Muscle of leg (tissue), 11 donors: ENCODE data around the gene BID. TPM values are rescaled to one million over a fixed set of nuclear protein-coding genes. Genes with fewer than 3 reads are reported as not detected.
"Not testable (repeated sequence)": the region's sequence is repeated elsewhere in the genome, so short reads cannot be mapped to it uniquely, and the experiment has no call there.

Experiments
- DNase-seq: peaks from one replicate; pipeline ENCODE4 v3.0.0; 2013
- H3K27ac ChIP-seq: one replicate; pipeline ENCODE4 v1.5.1; 2013; ENCODE audit warnings: mild to moderate bottlenecking, low read length, control low read depth
- H3K27me3 ChIP-seq: one replicate; pipeline ENCODE4 v1.6.1; 2013; ENCODE audit warnings: low read length; ENCODE audit not compliant: control insufficient read depth, insufficient read depth
- H3K36me3 ChIP-seq: one replicate; pipeline ENCODE4 v1.6.1; 2013; ENCODE audit warnings: low read length; ENCODE audit not compliant: control insufficient read depth, insufficient read depth
- H3K4me1 ChIP-seq: one replicate; pipeline ENCODE4 v1.6.1; 2013; ENCODE audit warnings: low read length; ENCODE audit not compliant: control insufficient read depth, insufficient read depth
- H3K4me3 ChIP-seq: one replicate; pipeline ENCODE4 v1.5.1; 2013; ENCODE audit warnings: low read length, control low read depth
- H3K9me3 ChIP-seq: replicated peaks from 2 replicates; pipeline ENCODE4 v1.6.1; 2013; ENCODE audit warnings: low read depth, low read length; ENCODE audit not compliant: control insufficient read depth
- WGBS: methylation state at CpG from one replicate; pipeline ENCODE4 v1.1.5; 2013; ENCODE audit warnings: missing lambda C conversion rate; ENCODE audit not compliant: insufficient coverage; 5-methylcytosine and 5-hydroxymethylcytosine counted together
- polyA plus RNA-seq, 8 donors: library from polyadenylated mRNA; unstranded; fragments of 120-200 nt; gene quantifications; one replicate each; pipeline versions ENCODE4 v1.2.1 to v1.2.3, GENCODE V29; 2013; ENCODE audit warnings: inconsistent platforms in 1 of 8, low replicate concordance in 1 of 8; ENCODE audit not compliant: insufficient read length in 8 of 8, insufficient read depth in 1 of 8
- total RNA-seq: library from RNA; stranded (reverse); fragments of 120-200 nt; gene quantifications from one replicate; pipeline ENCODE4 v1.2.4, GENCODE V29; 2013

BID gene
- total and polyA plus RNA-seq, 9 donors = 16.0 to 20.5 (median 18.0) TPM

- 100% methylated on average over 2 of the region's 2 CpGs for WGBS
- Histone ChIP-seq H3K9me3 (no peaks in the 10 kb centered on the region), H3K27ac (no peak overlapping the region), H3K4me1 (no peaks in the 10 kb centered on the region), H3K36me3 (peaks cover 17% of the 10 kb centered on the region), H3K27me3 (no peaks in the 10 kb centered on the region), H3K4me3 (no peak overlapping the region)
- no peak for DNase-seq
Observed at GRCh38 chr22:17703811-17704210, 70.5 kb downstream of the BID start.

- no CpG with 5 or more reads among the region's 3 CpGs for WGBS
- no peaks in the 10 kb centered on the region for H3K27me3 ChIP-seq
- H3K9me3 ChIP-seq = no peaks in the 10 kb centered on the region
- H3K4me1 ChIP-seq = no peaks in the 10 kb centered on the region
- H3K36me3 ChIP-seq = peaks cover 13% of the 10 kb centered on the region
- H3K27ac ChIP-seq = no peak overlapping the region
- H3K4me3 ChIP-seq = no peak overlapping the region
- DNase-seq = peak; percentile 8
Observed at GRCh38 chr22:17700778-17701177, 73.5 kb downstream of the BID start.

GRCh38 chr22:17699696-17700340 is 74.5 kb downstream of the BID start:
- no peaks in the 10 kb centered on the region for H3K4me1 ChIP-seq
- no peak overlapping the region for H3K27ac ChIP-seq
- H3K4me3 ChIP-seq = no peak overlapping the region
- H3K36me3 ChIP-seq = peaks cover 10% of the 10 kb centered on the region
- H3K27me3 ChIP-seq = no peaks in the 10 kb centered on the region
- peak; percentile 8 for DNase-seq
- WGBS = 30% methylated on average over 2 of the region's 7 CpGs
- H3K9me3 ChIP-seq = no peaks in the 10 kb centered on the region

- Histone ChIP-seq H3K36me3 (peaks cover 10% of the 10 kb centered on the region), H3K27me3 (no peaks in the 10 kb centered on the region), H3K4me1 (no peaks in the 10 kb centered on the region), H3K9me3 (no peaks in the 10 kb centered on the region), H3K4me3 (no peak overlapping the region), H3K27ac (no peak overlapping the region)
- DNase-seq = no peak
Observed at GRCh38 chr22:17698948-17699347, 75.3 kb downstream of the BID start.

- DNase-seq, H3K9me3 ChIP-seq, H3K4me1 ChIP-seq, H3K36me3 ChIP-seq, H3K27ac ChIP-seq, H3K4me3 ChIP-seq, H3K27me3 ChIP-seq: not testable (repeated sequence)
- WGBS = no CpG with 5 or more reads among the region's 3 CpGs
Observed at GRCh38 chr22:17698276-17698675, 76.0 kb downstream of the BID start.

- not testable (repeated sequence) for DNase-seq, H3K27me3 ChIP-seq, H3K9me3 ChIP-seq, H3K4me3 ChIP-seq, H3K4me1 ChIP-seq, H3K36me3 ChIP-seq, H3K27ac ChIP-seq
- 98% methylated on average over 6 of the region's 10 CpGs for WGBS
Observed at GRCh38 chr22:17697196-17697595, 77.1 kb downstream of the BID start.

GRCh38 chr22:17695986-17696385 is 78.3 kb downstream of the BID start:
- Histone ChIP-seq H3K9me3 (no peaks in the 10 kb centered on the region), H3K4me1 (no peaks in the 10 kb centered on the region), H3K27me3 (no peaks in the 10 kb centered on the region), H3K27ac (no peak overlapping the region), H3K4me3 (no peak overlapping the region), H3K36me3 (peaks cover 8% of the 10 kb centered on the region)
- WGBS = no CpG with 5 or more reads among the region's 5 CpGs
- no peak for DNase-seq

- Histone ChIP-seq H3K4me3 (no peak overlapping the region), H3K36me3 (peaks cover 8% of the 10 kb centered on the region), H3K27ac (no peak overlapping the region), H3K4me1 (no peaks in the 10 kb centered on the region), H3K27me3 (no peaks in the 10 kb centered on the region), H3K9me3 (no peaks in the 10 kb centered on the region)
- no CpG with 5 or more reads among the region's 6 CpGs for WGBS
- DNase-seq = no peak
Observed at GRCh38 chr22:17694752-17695151, 79.5 kb downstream of the BID start.

GRCh38 chr22:17694193-17694592 is 80.1 kb downstream of the BID start:
- WGBS = no CpG with 5 or more reads among the region's 2 CpGs
- Histone ChIP-seq H3K27me3 (no peaks in the 10 kb centered on the region), H3K4me3 (no peak overlapping the region), H3K36me3 (peaks cover 11% of the 10 kb centered on the region), H3K4me1 (no peaks in the 10 kb centered on the region), H3K27ac (no peak overlapping the region), H3K9me3 (no peaks in the 10 kb centered on the region)
- no peak for DNase-seq

- DNase-seq = no peak
- Histone ChIP-seq H3K4me1 (no peaks in the 10 kb centered on the region), H3K27ac (no peak overlapping the region), H3K36me3 (peaks cover 14% of the 10 kb centered on the region), H3K27me3 (no peaks in the 10 kb centered on the region), H3K9me3 (no peaks in the 10 kb centered on the region), H3K4me3 (no peak overlapping the region)
- WGBS = no CpG with 5 or more reads among the region's 4 CpGs
Observed at GRCh38 chr22:17692841-17693240, 81.4 kb downstream of the BID start.

- H3K36me3 ChIP-seq = peaks cover 20% of the 10 kb centered on the region
- H3K27me3 ChIP-seq = no peaks in the 10 kb centered on the region
- no peaks in the 10 kb centered on the region for H3K9me3 ChIP-seq
- no peak overlapping the region for H3K4me3 ChIP-seq
- WGBS = no CpG with 5 or more reads among the region's 3 CpGs
- no peak overlapping the region for H3K27ac ChIP-seq
- no peak for DNase-seq
- H3K4me1 ChIP-seq = no peaks in the 10 kb centered on the region
Observed at GRCh38 chr22:17684245-17684644, 90.0 kb downstream of the BID start.
